ENCODE results near the gene THAP12.
"Not testable (repeated sequence)": the region's sequence is repeated elsewhere in the genome, so short reads cannot be mapped to it uniquely, and the experiment has no call there.

Gene THAP12, protein sequence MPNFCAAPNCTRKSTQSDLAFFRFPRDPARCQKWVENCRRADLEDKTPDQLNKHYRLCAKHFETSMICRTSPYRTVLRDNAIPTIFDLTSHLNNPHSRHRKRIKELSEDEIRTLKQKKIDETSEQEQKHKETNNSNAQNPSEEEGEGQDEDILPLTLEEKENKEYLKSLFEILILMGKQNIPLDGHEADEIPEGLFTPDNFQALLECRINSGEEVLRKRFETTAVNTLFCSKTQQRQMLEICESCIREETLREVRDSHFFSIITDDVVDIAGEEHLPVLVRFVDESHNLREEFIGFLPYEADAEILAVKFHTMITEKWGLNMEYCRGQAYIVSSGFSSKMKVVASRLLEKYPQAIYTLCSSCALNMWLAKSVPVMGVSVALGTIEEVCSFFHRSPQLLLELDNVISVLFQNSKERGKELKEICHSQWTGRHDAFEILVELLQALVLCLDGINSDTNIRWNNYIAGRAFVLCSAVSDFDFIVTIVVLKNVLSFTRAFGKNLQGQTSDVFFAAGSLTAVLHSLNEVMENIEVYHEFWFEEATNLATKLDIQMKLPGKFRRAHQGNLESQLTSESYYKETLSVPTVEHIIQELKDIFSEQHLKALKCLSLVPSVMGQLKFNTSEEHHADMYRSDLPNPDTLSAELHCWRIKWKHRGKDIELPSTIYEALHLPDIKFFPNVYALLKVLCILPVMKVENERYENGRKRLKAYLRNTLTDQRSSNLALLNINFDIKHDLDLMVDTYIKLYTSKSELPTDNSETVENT

DNA sequence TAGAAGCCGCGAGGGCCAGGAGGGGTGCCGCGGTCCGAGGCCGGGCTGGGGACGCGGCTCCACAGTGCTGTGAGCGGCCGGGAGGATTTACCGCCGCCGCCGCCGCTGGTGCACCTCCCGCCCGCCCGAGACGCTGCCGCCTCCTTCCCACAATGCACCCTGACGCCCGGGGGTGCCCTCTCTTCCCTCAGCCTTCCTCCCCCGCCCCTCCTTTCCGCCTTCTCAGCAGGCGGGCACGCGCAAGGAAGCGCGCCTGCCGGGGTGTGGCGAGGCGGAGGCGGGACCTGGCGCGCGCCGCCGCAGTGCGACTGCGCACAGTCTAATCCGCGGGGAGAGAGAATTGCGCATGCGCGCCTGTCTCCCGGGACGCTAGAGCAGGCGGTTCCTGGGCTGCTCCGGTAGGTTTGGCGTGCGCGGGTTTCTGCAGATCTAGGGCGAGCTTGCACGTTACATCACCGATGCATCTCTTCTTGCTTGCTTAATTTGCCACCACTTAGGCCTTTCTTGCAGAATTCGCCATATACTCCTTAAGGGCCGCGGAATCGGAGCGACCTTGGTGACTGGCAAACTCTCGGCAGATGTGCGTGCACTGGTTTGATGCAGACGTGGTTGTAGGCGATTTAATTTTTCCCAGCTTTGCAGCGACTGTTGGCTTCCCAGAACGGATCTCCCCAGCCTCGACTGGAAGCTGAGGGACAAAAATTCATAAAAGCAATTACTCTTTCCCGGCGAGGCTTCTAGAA is at the start of gene THAP12, which contains the start of gene GVQW3:
Gene THAP12 (minus strand): TSS at position 156 of the 743 bp plus-strand sequence. CDS start 296 bp downstream, outside the sequence.
Gene GVQW3 (plus strand): TSS at position 347 of the 743 bp plus-strand sequence. CDS start 506 bp downstream, outside the sequence.
- peak; percentile 94 for DNase-seq (ENCODE audit: low read depth)

DNA sequence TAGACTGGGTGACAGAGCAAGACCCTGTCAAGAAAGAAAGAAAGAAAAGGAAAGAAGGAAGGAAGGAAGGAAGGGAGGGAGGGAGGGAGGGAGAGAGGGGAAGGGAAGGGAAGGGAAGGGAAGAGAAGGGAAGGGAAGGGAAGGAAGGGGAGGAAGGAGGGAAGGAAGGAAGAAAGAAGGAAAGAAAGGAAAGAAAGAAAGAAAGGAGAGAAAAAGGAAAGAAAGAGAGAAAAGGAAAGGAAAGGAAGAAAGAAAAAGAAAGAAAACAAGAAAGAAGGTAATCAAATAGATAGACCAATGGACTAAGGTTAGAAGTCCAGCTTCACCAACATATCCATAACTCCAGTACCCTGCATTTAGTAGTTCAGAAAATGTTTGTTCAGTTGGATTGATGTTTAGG is 45.7 kb upstream of the THAP12 start:
- DNase-seq (ENCODE audit: low read depth) = no peak

DNA sequence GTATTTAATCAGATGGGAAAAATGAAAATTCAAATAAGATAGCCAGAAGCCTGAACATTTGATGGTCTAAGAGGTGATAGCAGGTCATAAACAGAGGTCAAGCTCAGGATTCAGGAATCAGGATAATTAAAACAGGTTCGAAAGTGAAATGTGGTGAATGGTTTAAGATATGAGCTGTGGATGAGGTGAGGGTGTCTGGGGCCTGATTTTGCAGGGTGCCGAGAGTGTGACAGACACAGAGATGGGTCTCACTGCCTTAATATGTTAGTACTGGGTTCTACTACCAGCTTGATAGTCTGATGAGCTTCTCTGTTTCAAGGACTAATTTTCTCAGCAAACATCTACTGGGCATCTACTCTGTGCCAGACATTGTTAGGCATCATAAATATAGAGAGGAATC is 44.0 kb upstream of the THAP12 start:
- no peak for DNase-seq (ENCODE audit: low read depth)

DNA sequence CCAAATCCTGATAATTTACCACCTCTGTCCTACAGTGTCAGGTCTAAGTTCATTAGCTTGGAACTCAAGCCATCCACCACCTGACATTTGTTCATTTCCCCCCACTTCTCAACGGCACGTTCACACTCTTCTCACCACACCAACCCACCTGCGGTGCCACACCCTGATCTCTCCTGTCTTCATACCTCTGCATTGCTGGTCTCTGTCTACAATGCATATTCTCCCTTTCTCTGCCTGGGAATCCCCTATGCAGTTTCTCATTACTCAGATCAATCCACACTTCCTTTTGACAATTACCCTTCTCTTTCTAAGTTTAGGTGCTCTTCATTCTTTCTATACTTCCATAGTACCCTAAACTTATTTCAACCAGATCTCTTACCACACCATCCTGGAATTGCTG is 43.4 kb upstream of the THAP12 start:
- DNase-seq (ENCODE audit: low read depth) = no peak

DNA sequence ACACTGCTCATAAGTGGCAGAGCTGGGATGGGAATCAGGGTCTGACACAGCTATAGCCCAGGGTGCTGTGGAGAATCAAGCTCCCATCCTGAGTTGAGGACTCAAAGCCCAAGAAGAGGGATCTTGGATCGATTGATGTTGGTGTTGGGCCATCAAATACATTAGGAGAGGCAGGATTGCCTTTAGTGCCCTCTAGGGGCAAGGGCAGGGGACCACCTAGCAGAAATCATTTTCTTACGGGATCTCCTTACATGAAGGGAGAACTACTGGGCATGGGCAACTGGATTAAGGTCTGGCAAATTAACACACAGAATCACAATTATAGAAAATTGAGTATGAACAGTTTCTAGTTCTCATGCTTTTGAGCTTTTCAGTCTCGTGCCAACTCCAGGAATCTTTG is 39.0 kb upstream of the THAP12 start:
- no peak for DNase-seq (ENCODE audit: low read depth)

DNA sequence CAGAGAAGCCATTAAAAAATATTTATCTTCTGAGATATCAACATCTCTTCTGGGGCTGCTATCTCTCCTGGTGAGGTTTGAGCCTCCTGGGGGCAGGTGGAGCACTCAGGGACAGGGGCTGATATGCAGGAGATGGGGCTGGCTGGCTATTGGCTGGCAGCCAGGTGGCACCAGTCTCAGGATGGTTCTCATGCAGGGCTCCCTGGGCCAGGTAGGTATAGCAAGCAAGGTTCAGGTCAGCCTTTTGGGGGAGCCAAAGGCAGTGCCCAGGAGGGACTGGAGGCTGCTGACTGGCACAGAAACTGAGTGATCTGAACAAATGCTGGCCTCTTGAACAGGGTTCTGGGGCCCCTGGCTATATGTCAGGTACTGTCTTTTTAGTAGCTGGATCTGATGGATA is 34.1 kb upstream of the THAP12 start:
- DNase-seq (ENCODE audit: low read depth) = no peak

DNA sequence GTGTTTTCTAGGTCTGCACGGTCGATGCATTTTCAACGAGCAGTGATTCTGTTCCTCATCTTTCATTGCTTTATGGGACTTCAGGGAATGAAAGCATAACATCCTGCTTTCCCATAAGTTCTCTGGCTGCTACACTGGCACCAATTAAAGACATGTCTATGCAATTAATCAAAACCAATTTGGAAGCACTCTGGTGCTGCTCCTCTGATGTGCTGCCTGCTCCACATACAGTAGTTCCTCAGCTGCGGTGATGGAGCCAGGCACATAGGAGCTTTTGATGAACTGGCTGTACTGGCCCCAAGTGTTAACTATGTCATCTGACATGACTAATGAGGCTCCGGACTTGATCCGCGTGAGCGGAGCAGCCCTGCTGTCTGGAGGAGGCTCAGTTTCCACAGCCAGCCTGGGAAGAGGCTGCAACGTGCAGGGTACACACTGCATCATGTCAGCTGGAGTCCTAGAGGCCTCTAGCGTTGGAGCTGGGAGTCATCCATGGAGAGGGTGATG is 30.0 kb upstream of the THAP12 start:
- no peak for DNase-seq (ENCODE audit: low read depth)

DNA sequence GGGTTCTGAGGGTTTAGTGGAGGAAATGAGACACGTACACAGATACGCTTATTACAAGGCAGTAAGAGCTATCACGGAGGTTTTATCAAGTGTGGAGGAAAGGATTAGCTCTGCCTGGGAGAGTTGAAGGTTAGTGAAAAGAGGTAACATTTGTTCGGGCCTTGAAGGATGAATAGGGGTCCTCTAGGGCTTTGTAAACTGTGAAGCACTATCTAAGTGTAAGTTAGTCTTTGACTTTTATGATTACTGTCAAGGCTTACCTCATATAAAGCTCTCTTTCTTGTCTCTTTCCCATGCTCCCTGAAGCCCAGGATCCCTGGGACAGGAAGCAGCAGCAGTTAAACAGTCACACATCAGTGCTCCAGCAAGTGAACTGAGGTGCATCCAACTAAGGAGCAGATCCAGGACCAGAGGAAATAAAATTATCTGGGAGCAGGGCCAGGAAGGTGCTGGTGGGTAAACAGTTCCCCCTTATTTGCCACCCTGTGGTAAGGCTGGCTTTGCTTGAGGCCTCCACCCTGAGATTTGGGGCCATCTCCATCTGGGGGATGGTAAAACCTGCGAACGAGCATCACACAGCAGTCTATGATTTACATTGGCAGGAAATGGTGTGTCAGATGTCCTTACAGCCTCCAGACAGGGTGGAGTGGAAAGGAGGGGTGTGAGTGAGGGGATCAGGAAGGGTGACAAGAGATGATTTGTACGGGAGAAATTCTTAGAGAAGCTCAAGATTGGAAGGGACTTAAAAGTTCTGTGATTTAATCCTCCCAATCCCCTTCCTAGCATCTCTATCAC is 27.4 kb upstream of the THAP12 start:
- no peak for DNase-seq (ENCODE audit: low read depth)

DNA sequence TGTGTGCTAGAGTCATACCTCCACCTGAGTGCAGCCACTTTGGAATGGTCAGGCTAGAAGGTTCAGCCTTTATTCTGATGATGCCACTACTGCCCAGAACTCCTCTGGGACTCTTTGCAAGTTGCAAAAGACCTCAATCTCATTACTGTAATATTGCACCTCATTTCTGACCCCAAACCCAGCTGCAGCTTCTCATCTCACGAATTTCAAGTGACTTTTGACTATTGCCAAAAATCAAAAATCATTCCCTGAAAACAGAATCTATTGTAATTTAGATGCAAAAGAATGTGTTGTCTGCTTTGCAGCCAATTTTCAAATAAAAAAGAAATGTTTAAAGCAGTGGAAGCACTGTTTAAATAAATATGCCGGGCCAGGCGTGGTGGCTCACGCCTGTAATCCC is 25.4 kb upstream of the THAP12 start:
- no peak for DNase-seq (ENCODE audit: low read depth)

DNA sequence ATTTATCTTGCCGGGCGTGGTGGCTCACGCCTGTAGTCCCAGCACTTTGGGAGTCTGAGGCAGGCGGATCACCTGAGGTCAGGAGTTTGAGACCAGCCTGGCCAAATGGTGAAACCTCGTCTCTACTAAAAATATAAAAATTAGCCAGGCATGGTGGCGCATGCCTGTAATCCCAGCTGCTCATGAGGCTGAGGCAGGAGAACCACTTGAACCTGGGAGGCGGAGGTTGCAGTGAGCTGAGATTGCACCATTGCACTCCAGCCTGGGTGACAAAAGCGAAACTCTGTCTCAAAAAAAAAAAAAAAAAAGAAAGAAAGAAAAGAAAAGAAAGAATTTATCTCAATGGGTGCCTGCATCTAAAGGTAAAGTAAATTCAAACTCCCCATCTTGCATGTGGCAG is 20.6 kb upstream of the THAP12 start:
- DNase-seq (ENCODE audit: low read depth) = not testable (repeated sequence)

DNA sequence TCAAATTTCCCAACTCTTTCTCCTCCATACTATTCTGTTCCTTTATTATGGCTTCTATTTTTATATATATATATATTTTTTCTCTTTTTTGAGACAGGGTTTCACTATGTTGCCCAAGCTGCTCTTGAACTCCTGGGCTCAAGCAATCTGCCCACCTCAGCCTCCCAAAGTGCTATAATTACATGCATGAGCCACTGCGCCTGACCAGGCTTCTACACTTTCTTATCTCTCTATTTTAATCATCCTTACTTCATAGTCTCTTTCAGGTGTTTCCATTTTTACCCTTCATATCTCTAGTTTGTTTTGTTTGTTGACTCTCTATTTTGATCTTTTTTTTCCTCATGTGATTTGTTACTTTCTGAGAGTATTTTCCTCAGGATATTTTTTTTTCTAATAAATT is 20.0 kb upstream of the THAP12 start:
- no peak for DNase-seq (ENCODE audit: low read depth)

DNA sequence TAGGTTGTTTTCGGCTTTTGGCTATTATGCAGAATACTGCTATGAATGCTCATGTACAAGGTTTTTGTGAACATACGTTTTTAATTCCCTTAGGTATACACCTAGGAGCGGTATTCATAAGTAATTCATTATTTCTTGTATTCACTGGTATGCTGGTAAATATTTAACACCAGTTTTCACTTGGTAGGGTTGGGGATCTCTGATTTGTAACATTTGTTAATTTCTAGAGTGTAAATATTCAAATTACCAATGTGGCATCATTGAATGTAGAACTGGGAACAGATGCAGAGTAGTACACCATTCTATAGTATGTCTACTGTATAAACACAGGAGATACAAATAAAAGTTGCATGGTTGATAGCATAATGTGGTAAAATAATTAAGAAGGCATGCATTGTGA is 16.5 kb upstream of the THAP12 start:
- no peak for DNase-seq (ENCODE audit: low read depth)

DNA sequence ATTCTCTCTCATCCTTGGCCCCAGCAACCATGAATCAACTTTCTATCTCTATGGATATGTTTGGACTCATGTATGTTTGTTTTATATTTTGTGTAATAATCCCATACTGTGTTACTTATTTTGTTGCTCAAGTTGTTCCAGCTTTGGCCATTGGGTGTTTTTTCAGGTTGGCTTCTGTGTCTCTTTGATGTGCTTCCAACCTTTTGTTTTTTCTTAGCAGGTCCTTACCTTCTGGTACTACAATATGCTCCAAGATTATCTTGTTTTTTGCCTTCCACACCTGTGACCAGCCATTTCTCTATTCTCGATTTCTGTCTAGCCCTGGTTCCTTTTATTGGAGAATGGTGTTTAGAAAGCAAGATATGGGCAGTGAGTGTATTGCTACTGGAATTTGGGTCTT is 14.4 kb upstream of the THAP12 start:
- no peak for DNase-seq (ENCODE audit: low read depth)

DNA sequence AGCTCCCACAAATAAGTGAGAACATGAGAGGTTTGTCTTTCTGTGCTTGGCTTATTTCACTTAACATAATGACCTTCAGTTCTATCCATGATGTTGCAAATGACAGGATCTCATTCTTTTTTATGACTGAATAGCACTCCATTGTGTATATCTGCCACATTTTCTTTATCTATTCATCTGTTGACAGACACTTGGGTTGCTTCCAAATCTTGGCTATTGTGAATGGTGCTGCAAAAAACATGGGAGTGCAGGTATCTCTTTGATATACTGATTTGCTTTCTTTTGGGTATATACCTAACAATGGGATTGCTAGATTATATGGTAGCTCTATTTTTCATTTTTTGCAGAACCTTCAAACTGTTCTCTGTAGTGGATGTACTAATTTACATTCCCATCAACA is 13.5 kb upstream of the THAP12 start:
- no peak for DNase-seq (ENCODE audit: low read depth)

DNA sequence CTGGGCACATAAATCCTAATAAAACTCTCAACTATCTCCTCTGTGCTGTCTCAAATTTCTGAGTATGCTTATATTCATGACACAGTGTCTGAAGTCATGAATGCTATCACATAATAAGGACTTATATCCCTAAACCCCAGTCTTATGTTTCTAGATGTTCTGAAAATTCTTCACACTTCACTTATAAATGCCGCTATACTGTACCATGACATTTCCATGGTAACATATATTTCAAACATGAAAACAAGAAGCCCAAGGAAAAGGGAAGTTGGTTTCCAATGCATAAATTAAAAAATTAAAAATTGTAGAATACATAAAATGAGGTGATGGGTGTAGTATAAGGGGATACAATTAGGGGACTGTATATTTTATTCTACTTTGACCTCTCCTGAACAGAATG is 11.9 kb upstream of the THAP12 start:
- DNase-seq (ENCODE audit: low read depth) = no peak

DNA sequence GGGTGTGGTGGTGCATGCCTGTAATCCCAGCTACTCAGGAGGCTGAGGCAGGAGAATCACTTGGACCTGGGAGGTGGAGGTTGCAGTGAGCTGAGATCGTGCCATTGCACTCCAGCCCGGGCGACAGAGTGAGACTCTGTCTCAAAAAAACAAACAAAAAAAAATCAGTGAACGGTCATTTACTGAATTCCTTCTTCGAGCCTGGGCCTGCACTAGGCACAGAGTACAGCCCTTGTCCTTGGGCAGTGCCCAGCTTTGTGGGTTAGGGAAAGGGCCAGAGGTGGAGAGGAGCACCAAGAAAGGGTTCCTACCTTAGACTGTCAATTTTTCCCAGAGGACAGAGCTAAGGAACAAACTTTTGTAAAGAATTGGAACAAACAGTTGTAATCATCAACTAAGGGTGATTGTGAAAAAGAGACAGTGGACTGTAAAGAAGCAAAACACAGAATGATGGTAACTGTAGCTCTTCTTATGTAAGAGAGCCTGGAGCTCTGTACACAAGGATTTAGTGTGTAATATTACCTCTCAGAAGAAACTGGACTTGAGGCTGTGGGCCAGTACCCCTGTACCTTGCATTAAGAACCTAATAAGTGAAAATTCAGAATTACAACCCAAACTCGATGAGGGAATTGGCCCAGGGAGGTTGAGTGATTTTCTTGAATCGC is 11.0 kb upstream of the THAP12 start:
- DNase-seq (ENCODE audit: low read depth) = no peak

DNA sequence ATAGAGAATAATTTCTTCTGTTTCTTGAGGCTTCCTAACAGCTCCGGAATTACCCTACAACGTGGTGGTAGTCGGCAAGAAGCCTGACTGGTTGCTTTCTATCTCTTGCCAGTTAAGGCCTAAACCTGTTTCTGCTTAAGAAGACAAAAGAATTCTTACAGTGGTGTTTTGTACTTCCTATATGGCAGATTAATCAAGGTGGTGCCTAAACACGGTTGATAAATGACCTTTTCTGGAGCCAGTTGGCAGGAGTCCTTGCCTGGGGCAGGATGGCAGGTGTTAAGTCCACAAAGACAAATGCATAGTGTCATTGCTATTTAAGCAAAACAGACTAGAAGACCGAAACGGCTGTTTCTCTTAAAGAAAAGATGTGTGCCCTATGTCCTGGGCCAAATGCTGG is 10.1 kb upstream of the THAP12 start:
- DNase-seq (ENCODE audit: low read depth) = no peak

DNA sequence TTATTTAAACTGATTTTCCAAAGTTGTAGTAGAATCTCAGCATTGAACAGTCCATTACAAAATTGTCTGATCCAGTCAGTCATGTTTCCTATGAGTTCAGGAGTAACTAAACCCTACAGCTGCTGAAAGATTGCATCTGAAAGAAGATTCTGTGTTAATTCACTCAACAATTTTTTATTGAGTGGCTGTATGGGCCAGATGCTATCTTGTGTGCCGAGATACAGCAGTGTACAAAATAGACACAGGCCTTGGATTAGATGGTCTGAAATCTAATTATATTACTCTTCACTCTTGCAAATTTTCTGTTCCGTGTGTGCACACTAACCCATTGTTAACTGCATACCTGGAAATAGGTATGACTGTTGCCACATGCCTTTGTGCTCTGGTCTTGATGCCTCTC is 7.5 kb upstream of the THAP12 start:
- DNase-seq (ENCODE audit: low read depth) = no peak

DNA sequence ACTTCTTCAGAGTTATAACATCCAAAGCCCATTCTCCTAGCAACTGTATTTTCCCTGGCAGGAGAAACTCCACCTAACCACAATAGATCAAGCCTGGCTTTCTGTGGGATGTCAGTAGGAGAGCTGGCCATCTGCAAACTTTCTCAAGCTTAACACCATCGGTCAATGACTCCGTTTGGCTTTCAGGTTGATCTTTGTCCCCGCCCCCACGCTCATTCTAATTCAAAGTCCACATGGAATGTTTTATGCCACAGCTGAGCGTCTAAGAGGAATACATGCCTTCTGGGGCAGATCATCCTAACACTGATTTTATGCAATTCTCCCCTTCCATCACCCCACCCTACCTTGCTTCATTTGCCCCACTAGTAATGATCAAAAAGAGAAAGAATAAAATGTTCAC is 5.0 kb upstream of the THAP12 start:
- DNase-seq (ENCODE audit: low read depth) = no peak

DNA sequence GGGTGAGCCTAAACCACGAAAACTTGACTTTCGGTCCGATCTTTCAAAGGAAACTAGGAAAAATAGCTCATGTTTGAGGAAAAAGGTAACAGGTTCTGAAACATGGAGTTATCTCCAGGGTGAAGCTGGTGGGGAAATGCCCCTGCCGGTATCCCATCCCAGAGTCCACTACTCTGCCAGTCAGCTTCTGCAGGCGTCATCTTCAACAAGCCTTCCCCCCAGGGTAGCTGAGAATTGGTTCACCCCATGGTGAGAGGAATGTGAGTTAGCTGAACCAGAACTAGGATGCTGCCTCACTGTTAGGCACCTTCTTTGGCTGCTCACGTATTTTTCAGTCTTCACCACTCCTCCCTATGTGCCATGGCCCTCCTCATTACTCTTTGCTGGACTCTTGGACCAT is 1.3 kb upstream of the THAP12 start:
- DNase-seq (ENCODE audit: low read depth) = no peak
